Right hindlimb (tissue), 1 donor: Measurements from ENCODE around the gene PCSK9.
"Not testable (repeated sequence)": the region's sequence is repeated elsewhere in the genome, so short reads cannot be mapped to it uniquely, and the experiment has no call there.

Source experiments
- DNase-seq: peaks from one replicate; pipeline ENCODE4 v3.0.0-alpha.2; 2018

Gene PCSK9

DNA sequence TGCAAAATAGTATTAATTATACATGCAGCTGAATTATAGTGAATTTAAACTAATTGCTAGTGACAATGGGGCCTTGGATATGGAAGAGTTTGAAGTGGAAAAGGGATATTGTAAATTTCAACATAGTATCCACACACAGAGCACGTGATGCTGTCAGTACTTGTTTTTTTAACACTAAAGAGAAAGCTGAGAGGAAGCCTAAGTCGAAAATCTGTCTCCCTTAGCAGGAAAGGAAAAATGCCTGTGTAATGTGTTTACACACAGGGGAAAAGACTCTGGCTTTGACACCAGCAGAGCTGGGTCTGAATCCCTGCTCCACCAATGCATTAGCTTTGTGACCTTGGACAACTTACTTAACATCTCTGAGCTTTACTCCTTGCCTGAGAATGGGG lies 42.6 kb downstream of the PCSK9 start:
- no peak for DNase-seq

DNA sequence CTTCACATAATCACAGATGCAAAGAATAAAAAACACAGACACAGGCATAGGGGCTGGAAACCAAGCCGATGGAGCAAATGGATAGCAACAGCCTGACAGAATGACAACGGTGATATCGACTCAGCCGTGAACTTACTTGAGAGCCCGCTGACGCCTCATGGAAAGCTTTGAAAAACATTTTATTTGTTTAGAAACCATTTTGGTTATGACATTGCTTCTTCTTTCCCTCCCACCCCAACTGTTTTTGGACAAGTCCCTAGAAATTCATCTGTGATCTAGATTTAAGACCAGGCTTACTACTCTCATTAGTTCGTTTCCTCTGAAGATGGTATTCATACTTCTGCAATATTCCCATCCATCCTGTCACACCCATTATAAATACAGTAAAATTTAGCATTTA lies 44.9 kb downstream of the PCSK9 start:
- no peak for DNase-seq

DNA sequence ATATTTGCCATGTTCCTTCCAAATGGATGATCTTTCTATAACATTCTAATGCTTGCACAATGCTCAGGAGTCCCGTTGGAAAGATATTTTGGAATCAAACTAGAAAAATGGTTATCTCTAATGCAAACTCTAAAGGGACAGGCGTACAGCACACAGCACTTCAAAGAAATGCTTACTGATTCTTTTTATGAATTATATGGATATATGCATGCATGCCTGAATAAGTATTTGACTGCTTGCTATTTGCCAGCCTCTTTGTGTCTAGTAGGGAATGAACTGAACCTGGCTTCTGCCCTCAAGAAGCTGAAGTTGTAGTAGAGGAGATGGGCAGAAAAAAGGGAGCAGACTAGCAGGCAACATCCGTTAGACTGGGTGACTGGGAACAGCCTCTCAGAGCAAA lies 48.1 kb downstream of the PCSK9 start:
- no peak for DNase-seq

DNA sequence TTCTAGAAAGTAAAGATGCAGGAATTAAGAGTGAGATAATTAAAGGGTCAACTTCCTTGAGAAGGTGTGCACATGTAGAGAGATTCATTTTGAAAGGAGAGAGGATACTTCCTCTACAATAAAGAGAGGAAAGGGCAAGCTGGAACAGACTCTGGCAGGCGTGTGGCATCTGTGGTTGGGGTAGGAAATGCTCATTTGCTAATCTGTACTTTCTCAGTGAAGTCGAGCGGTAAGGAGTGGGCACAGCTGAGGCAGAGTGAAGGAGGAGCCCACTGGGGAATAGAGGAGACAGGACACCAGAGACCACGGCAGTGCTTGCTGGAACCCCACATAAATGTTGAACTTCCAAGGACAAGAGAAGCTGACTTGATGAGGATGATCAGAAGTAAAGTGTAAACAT lies 49.1 kb downstream of the PCSK9 start:
- no peak for DNase-seq

DNA sequence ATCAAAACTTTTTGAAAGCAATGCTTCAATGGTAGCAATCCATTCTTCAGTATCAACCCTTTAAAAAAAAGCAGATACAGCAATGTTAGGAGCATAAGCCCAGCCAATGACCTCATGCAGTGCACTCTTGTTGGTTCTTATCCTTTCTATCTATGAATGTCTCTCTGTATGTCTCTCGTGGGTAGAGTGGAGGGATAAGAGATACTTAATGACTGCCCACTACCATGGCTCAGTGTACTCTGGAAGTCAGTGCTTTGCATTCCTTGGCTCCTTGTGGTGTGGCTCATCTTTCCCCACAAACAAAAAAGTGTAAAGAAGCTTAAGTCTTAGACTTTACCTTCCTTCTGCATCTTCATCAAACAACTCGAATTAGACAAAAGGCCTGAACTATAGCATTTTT lies 50.3 kb downstream of the PCSK9 start:
- DNase-seq: no peak

GRCh38 chr1:55092475-55092874 lies 53.1 kb downstream of the PCSK9 start:
- DNase-seq: no peak

DNA sequence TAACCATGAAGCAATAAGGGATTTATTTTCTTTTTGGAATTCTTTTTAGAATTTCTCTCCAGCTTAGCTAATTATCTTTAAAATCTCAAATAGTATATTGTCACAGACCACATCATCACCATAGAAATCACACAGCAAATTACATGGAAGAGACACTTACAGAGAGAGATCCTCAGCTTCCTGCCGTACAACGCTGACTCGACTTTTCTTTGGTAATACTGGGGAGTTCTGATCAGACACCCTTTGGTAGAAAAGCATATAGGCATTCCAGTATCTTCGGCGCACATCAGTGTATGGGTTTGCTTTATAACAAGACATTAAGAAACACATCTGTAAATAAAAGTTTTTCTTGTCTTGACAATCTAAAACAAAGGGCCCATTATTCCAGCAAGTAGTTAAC lies 55.7 kb downstream of the PCSK9 start:
- no peak for DNase-seq

DNA sequence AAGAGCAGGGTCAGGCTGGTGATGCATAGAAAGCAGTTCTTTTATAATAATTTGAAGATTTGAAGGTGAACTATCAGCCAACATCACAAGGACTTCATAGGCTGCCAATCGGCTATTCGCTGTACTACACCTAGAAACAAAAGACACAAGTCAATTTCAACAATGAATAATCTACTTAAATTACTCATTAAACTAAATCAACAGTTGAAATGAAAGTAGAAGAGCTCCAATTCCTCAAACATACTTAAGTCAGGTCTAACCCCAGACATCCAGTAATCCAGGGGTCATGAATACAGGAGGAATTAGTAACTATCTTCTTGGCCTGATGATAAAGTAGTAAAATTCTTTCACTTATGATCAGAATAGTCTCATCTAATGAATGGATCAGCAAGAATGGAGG lies 64.5 kb downstream of the PCSK9 start:
- DNase-seq: no peak

DNA sequence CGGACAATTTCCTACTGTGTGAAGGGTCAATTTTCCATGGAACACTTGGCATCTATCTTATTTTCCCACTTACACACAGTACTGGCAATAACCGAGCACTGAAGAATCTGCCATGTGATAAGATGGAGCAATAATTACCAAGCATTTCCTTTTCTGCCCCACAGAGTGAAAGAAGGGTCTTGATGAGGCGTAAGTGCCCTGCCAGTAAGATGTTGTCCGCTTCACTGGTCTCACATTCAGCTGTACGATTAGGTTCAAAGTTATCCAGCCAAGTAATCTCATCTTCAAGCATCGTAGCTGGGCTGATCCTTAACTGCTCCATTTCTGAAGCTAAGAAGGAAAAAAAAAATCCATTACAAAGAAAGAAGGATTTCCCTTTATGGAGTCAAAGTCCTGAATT lies 67.8 kb downstream of the PCSK9 start:
- DNase-seq: no peak

DNA sequence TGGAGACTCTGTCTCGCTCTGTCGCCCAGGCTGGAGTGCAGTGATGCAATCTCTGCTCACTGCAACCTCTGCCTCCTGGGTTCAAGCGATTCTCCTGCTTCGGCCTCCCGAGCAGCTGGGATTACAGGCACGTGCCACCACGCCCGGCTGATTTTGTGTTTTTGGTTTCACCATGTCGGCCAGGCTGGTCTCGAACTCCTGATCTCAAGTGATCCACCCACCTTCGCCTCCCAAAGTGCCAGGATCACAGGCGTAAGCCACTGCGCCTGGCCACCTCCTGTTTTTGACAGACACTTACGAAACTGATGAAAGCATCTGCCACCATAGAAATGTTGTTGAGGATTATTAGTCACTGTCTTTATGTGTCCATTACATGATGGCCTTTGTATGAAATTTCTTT lies 69.7 kb downstream of the PCSK9 start:
- DNase-seq: not testable (repeated sequence)
